ENCODE measurements around the gene RFX4.

Gene RFX4

GRCh38 chr12:106646472-106646871 lies 63.7 kb downstream of the RFX4 start:
- DNase-seq (ENCODE audit: low read depth in 2 of 2) = no peak

- no peak for DNase-seq (ENCODE audit: low read depth in 2 of 2)
Observed at GRCh38 chr12:106647793-106648514, 65.2 kb downstream of the RFX4 start.

GRCh38 chr12:106648736-106649135 lies 65.9 kb downstream of the RFX4 start:
- no peak for DNase-seq (ENCODE audit: low read depth in 2 of 2)

DNA sequence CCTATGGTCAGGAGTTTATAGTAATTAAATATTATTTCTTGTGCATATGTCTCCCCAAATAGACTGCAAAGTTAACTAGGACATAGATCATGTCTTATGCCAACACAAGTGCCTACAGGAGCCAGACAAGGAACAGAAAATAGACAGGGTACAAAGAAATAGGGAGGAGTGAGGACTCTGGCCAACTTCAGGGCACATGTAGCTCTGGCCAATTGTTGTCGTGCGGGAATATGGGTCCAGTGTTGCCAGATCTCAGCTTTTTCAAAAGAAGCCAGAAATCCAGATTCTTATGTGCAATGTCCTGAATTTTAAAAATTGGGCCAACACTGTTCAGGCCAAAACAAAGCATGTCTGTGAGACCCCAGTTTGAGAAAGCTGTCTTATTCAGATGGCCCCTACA lies 68.7 kb downstream of the RFX4 start:
- no peak for DNase-seq (ENCODE audit: low read depth in 2 of 2)

DNA sequence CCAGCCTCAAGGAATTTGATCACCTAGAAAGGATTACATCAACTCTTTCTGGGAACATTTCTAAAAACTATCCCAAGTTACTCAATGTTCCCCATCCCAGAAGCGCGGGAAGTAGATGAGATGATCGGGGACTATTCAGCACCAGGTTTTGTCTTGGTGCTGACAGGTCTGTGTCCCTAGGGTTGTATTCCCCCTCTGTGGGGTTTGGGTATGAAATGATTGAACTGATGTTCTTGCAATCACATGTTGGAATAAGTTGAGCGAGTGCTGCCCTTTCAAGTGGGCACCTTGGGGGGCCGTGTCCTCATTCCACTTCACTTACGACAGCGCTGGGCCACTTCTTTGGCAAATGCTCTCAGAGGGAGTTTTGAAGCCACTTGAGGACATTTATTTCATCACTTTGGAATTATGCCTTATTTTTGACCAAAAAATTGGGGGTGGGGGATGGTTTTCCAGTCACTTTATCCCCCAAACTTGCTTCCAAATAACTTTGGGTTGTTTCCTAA lies 69.8 kb downstream of the RFX4 start:
- DNase-seq (ENCODE audit: low read depth in 2 of 2) = no peak

GRCh38 chr12:106655577-106655976 lies 72.8 kb downstream of the RFX4 start:
- no peak for DNase-seq (ENCODE audit: low read depth in 2 of 2)

- DNase-seq (ENCODE audit: low read depth in 2 of 2) = no peak
Observed at GRCh38 chr12:106657488-106657887, 74.7 kb downstream of the RFX4 start.

DNA sequence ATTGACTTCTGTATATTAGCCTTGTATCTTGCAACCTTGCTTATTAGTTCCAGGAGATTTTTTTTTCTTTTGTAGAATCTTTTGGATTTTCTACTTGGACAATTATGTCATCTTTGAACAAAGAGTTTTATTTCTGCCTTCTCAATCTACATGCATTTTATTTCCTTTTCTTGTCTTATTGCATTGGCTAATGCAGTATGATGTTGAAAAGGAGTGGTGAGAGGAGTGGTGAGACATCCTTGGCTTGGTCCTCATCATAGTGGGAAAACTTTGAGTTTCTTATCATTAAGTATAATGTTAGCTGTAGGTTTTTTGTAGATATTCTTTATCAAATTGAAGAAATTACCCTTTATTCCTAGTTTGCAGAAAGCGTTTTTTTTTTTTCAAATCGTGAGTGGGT lies 80.6 kb downstream of the RFX4 start:
- no peak for DNase-seq (ENCODE audit: low read depth in 2 of 2)

GRCh38 chr12:106669216-106669615 lies 86.4 kb downstream of the RFX4 start:
- DNase-seq (ENCODE audit: low read depth in 2 of 2) = no peak

GRCh38 chr12:106670131-106670530 lies 87.3 kb downstream of the RFX4 start:
- DNase-seq (ENCODE audit: low read depth in 2 of 2) = no peak

DNA sequence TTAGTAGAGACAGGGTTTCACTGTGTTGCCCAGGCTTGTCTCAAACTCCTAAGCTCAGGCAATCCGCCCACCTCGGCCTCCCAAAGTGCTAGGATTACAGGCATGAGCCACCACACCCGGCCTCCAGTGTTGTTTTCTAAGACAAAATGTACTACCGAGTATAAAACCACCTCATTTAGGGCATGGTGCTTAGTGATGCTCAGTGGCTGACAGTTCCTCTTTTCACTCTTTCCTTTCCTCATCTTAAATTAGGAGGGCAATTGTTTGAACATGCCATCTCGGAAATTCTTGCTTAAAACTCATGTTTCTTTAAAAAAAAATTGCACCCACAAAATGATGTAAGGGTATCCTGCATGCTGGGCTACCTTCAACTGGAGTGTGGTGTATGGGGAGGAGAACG lies 89.0 kb downstream of the RFX4 start:
- DNase-seq (ENCODE audit: low read depth in 2 of 2) = no peak

GRCh38 chr12:106672314-106673025 lies 89.7 kb downstream of the RFX4 start:
- DNase-seq (ENCODE audit: low read depth in 2 of 2) = no peak

- no peak for DNase-seq (ENCODE audit: low read depth in 2 of 2)
Observed at GRCh38 chr12:106673141-106673540, 90.3 kb downstream of the RFX4 start.

DNA sequence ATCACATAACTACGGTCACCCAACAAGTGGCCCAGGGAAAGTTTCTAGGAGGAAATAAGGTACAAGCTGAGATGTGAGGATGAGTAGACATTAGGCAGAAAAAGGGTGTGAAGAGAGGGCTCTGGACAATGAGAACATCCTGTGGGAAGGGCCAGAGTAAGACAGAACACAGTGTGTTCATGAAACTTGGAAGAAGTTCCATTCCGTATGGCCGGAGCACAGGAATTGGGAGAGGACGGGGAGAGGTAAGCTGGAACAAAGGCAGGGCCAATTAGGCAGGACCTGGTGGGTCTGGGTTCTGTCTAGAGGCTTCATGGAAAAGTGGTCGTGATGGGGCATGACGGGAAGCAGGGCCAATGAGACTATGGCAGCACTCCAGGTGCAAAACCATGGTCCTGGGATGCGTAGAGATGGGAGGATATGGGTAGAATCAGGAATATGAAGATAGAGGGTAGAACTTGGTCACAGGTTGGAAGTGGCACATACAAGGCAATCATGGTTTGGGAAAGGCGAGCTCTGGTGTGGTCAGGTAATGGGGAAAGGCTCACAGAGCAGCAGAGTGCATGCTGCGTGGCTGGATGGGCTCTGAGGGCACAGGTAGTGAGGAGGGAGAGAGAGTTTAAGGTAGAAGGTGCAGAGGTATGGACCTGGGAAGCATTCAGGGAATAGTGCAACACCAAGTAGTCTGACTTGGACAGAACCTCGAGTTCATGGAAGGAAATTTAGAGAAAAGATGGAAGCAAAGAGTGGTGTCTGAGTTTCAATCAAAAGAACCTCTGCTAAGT lies 93.0 kb downstream of the RFX4 start:
- DNase-seq (ENCODE audit: low read depth in 2 of 2) = no peak

DNA sequence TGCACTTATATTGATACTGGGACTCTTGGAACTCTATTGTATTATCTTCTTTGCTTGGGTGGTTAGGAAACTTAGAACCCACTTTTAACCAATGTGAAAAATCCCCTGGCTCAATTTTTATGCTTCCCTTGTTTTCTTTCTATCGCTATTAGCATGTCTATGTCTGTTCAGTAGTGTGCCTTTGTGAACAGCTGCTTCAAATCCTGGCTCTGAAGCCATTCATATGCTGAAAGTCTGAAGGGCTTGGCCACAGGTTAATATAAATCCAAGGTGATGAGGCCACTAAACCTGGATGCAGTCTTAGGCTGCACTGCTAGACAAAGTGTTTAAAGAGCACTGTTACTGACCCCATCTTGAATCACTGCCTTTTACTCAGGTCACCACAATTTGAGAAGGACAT lies 96.8 kb downstream of the RFX4 start:
- no peak for DNase-seq (ENCODE audit: low read depth in 2 of 2)

DNA sequence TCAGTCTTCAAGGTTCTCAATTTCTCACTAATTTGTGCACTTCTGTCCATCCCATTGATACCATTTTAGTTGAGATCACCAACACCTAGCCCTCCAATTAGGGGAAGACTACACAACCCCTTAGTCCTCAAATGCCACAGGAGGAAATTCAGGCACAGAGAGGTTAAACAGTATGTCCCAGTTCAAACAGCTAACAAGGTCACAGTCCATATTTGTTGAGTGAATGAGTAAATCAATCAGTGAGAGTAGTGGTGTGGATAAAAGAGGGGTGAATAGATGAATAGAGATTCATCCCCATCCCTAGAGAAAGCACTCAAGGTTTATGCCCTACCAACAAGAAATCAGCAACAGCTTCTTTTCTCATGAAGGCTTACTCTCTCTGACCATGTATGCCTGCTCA lies 97.5 kb downstream of the RFX4 start:
- DNase-seq (ENCODE audit: low read depth in 2 of 2) = no peak

DNA sequence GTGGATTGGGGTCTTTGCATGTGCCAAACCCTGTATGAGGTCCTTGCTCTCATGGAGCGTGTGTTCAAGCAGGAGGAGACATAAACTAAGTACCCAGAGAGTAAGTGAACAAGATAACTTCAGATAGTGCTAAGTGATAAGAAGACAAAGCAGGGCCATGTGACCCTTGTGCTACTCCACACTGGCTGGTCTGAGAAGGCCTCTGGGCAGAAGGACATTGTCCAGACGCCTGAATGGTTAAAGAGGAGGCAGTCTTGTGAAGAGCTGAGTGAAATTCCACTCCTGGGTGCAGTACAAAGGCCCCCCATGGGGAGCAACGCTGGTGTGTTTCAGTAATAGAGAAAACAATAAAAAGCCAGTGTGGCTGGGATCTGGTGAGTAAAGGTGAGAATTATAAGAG lies 98.4 kb downstream of the RFX4 start:
- no peak for DNase-seq (ENCODE audit: low read depth in 2 of 2)

DNA sequence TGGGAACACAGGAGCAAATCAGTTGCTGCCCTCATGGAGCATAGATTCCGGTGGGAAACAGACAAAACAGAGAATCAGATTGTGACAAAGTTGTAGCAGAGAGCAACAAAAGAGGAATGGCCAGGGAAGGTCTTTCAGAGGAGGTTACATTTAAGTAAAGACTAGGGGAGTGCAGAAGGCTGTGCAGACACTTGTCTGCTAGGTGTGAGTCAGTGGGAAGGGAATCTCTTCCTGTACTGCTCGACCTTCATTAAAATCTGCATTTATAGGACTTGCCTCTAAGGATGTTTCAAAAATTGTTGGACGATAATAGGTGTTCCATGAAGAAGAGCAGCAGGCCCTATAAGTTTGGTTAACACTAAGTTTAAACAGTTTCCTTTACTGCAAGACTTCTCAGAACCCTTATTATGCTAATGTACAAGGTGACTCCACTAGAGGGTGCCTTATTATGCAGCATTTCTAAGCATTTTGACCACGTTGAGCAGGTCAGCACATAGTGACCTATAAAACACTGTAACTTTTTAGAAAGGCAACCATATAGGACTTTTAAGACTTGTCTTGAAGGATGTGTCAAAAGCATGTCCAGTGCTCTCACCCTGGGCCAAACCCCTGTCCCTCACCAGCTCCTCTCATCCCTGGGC lies 99.9 kb downstream of the RFX4 start:
- no peak for DNase-seq (ENCODE audit: low read depth in 2 of 2)

- DNase-seq (ENCODE audit: low read depth in 2 of 2) = no peak
Observed at GRCh38 chr12:106684497-106684896, 101.7 kb downstream of the RFX4 start.

DNA sequence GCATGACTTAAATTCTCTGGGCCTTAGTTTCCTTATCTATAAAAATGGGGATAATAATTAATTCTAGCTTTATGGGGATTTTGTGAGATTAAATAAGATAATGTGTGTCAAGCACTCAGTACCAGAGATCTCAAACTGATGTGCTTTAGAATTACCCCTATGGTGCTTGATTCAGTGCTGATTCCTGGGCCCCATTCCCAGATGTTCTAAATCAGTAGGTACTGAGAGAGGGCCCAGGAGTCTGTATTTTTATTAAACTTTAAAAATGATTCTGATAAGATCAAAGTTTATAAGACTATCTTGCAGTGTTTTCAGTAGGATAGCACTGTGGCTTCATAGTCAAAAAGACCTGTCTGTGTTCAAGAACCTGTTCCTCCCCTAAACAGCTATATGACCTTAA lies 102.6 kb downstream of the RFX4 start:
- no peak for DNase-seq (ENCODE audit: low read depth in 2 of 2)

GRCh38 chr12:106687672-106688071 lies 104.9 kb downstream of the RFX4 start:
- DNase-seq (ENCODE audit: low read depth in 2 of 2) = no peak
